Measurements from ENCODE around the gene DPH7.
"Not testable (repeated sequence)": the region's sequence is repeated elsewhere in the genome, so short reads cannot be mapped to it uniquely, and the experiment has no call there.

Gene DPH7

DNA sequence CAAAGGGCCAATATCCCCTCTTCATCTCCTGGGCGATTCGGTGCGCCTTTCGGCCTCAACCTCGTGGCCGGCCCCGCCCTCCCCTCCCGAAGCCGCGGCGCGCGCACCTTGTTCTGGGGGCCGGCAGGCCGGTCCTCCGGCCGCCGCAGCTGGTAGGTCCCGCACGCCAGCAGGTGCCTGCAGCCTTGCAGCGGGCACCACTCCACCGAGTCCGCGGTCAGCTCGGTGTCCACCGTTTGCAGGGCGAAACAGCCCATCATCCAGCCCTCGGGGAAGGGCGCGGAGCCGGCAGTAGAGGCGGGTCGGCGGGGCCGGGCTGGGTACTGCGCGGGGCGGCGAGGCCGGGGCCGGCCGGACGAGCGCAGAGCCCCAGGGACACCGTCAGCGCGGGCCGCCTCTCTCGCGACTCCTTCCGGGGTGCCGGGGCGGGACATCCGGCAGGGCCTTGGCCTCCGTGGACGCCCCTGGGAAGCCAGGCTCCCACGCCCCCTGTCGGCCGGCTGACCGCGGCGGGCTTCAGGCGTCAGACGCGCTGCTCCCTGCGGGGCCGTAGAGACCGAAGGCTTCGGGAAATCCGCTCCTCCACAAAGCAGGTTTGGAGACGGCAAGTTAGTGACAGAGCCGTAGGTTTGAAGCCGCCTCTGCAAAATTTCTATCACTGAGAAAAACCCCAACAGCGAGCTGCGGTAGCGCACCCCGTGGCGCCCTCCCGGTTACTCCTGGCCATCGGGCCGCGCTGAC, at the start of gene DPH7:
Gene DPH7, minus strand, starts transcription at position 408 of the 741 bp plus-strand sequence. Its CDS starts 148 bp downstream, at position 260.
- Histone ChIP-seq H3K27ac (peak within 1 kb of the TSS; percentile 66 to 92 (median 87)), H3K4me3 (peak within 1 kb of the TSS; percentile 80 to 98 (median 95))

DNA sequence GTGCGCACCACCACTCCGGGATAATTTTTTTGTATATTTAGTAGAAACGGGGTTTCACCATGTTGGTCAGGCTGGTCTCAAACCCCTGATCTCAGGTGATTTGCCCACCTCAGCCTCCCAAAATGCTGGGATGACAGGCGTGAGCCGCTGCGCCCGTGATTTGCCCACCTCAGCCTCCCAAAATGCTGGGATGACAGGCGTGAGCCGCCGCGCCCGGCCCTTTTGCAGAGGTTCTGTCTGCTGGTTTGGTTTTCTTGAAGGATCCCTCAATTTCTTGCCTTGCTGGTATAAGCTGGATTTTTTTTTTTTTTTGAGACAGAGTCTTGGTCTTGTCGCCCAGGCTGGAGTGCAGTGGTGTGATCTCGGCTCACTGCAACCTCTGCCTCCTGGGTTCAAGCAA, 48.7 kb upstream of the DPH7 start:
- H3K27ac ChIP-seq, H3K4me3 ChIP-seq: not testable (repeated sequence)

DNA sequence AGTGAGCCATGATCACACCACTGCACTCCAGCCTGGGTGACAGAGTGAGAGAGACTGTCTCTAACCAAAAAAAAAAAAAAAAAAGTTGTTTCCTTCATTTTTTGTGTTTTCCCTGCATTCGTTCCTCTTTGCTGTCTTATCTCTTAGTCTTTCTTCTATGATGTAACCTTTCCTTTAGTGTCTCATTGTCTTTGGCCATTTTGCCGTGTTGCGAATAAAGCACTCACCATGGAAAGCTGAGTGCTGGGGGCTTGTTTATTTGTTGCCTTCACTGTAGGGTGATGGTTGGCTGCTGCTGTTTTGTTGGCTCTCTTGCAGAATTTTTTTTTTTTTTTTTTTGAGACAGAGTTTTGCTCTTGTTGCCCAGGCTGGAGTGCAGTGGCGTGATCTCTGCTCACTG, 47.7 kb upstream of the DPH7 start:
- Histone ChIP-seq H3K4me3 (no peak overlapping the region), H3K27ac (no peak overlapping the region)

DNA sequence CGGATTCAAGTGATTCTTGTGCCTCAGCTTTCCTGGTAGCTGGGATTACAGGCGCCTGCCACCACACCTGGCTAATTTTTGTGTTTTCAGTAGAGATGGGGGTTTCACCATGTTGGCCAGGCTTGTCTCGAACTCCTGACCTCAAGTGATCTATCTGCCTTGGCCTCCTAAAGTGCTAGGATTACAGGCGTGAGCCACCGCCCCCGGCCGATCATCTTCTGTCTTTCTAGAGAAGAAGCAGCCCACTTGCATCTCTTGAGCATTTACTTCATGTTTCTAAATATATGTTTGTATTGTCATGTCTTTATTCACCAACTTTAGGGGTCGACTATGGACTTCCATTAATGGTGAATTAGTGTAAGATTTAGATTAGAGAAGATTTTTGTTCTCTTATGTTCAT, 43.5 kb upstream of the DPH7 start:
- not testable (repeated sequence) for H3K4me3 ChIP-seq
- H3K27ac ChIP-seq = peak overlapping the region in 1 of 21 experiments; percentile 5

DNA sequence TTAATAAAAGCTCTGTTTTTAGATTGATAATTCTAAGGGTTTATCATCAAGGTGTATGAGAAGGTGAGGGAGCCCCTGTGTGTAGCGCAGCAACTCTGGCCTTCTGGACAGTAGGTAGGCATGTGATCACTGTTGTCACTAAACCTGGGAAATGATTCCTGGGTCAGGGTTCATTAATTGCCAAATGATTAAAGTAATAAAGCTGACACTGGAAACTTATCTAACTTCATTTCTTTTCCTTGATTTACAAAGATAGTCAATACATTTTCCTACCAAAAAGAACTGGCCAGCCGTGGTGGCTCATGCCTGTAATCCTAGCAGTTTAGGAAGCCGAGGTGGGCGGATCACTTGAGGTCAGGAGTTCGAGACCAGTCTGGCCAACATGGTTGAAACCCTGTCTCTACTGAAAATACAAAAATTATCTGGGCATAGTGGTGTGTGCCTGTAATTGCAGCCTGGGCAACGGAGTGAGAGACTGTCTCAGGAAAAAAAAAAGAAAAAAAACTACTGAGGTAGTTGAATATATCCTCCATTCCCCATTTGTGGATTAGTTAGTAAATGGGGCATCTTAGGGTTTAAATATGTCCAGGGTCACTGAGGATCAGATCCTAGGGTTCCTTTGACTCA, 42.5 kb upstream of the DPH7 start:
- Histone ChIP-seq H3K27ac (peak overlapping the region in 1 of 21 experiments; percentile 92), H3K4me3 (no peak overlapping the region)

DNA sequence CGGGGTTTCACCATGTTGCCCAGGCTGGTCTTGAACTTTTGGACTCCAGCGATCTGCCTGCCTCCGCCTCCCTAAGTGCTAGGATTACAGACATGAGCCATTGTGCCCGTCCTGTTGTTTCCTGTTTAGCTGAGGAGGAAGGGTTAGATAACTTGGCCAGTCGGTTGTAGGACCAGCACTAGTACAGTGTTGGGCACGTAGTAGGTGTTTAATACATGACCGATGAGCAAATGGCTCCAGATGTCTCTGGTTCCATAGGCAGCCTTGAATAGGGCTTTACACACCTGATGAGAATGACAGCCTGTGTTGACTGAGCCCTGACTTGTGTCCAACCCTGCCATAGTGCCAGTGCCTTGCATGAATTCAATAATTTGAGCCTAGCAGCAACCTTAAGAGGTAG, 41.9 kb upstream of the DPH7 start:
- Histone ChIP-seq H3K4me3 (no peak overlapping the region), H3K27ac (peak overlapping the region in 5 of 21 experiments; percentile 11 to 92 (median 82))

DNA sequence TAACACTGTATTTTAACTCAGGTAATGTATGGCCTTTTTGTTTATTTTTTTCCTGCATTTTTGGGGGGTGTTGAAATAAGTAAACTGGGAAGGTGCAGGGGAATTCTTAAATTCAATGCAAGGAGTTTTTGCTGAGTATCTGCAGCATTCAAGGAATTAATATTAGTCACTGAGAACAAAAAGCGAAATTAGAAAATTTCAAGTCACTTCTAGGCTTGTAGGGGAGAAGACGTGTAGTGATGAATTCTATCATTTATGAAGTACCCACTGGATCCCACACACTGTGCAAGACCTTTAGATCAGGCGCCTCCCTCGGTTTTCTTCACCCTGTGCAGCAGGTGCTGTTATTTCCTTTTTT, 41.3 kb upstream of the DPH7 start:
- Histone ChIP-seq H3K27ac (peak overlapping the region in 17 of 21 experiments; percentile 47 to 92 (median 86)), H3K4me3 (peak overlapping the region in 6 of 7 experiments; percentile 48 to 77 (median 67))

DNA sequence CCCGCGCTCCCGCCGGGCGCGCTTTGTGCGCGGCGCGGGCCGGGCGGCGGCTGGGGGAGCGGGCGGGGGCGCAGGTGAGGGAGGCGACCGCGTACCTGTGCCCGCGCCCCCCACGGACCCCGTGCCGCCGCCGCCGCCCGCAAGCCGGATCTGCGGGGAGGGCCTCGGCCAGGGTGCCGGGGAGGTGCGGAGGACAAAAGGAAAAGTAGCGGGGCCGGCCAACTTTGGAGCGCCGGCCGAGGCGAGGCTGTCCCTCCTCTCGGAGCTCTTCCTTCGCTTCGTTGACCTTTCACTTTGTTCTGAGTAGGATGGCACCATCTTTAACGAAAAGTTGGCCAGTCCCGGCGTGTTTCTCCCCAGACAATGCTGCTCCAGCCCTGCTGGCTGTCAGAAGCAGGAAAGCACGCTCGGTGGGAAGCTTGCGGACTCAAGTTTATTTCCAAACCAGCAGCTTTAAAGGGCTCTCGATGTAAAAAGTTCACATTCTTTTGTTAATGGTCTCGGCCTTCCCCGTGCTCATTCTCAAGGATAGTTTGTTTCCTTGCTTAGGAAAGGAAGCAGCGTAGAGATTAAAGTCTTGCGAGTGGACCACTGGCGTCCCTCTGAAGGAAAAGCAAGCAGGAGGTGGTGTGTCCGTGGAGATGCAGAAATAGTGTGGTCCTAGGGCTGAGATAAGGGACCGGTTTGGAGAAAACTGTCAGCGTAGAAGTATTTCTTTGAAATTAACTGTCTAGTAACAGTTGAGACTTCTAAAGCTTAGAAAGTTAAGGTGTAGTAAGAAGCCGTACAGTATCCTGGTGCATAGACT, 40.7 kb upstream of the DPH7 start:
- H3K4me3 ChIP-seq = peak overlapping the region; percentile 48 to 78 (median 71)
- H3K27ac ChIP-seq = peak overlapping the region in 20 of 21 experiments; percentile 47 to 92 (median 84)

DNA sequence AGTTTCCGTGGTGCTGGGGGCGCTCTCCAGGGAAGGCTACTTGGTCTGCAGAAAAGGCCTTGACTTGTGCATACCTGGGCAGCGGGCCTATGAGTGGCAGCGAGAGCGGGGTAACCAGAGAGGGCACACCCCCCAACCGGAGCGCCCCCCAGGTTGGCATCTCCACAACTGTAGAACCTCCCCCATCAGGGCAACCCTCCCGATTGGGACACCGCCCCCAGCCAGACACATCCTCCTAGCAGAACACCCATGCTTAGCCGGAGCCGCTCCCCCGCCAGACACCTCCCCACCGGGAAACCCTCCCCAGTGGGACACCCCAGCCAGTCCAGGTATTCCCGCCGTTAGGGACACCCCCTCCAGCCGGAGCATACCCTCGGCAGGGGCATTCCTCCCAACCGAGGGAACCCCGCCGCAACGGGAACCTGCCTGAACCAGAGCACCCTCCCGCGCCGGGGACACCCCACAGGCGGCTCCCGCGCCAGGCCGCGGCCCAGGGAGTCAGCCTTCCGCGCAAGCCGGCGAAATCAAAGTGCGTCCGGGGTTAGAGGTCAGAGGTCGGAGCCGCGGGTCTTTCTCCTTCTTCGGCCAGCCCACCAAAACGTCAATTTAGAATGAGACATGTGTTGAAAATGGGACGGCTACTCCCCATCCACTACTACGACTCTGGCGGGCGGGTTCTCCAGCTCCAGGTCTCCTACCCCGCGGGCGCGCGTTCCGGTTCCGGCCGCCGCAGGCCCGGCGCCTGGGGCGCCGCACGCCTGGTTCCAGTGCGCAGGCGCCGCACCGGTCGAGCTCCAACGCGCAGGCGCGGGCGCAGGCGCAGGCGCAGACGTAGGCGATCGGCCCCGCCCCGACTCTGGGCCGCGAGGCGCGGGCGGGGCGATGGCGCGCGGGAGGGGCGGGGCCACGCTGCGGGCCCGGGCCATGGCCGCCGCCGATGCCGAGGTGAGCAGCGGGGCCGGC, 39.7 kb upstream of the DPH7 start, which contains the start of gene EHMT1:
Gene EHMT1, plus strand, starts transcription at position 901 of the 963 bp plus-strand sequence. Its CDS starts 24 bp downstream, at position 925.
- Histone ChIP-seq H3K27ac (peak within 1 kb of the TSS; percentile 60 to 98 (median 94)), H3K4me3 (peak within 1 kb of the TSS; percentile 75 to 92 (median 82))

DNA sequence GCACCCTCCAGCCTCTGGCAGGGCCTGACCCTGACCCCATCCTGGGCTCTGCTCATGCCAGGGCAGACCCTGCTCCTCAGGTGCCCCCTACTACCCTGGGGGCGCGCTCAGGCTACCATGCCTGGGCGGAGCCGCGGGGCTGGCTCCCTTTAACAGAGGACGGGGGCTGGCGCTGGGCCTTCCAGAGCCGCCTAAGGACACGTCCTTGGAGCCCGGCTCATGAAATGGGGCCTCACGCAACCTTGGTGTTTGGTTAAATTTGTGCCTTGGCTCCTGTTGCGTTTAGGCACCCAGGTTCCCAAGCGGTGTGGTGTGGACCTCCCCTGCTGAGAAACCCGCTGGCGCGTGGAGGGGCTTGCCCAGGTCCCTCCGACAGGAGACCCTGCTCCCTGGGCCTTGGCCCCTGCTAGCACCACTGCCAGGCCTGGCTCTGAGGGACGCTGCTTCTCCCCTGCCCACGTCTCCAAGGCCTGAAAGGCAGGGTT, 36.7 kb upstream of the DPH7 start:
- H3K4me3 ChIP-seq = no peak overlapping the region
- H3K27ac ChIP-seq = peak overlapping the region in 8 of 21 experiments; percentile 3 to 64 (median 37)

DNA sequence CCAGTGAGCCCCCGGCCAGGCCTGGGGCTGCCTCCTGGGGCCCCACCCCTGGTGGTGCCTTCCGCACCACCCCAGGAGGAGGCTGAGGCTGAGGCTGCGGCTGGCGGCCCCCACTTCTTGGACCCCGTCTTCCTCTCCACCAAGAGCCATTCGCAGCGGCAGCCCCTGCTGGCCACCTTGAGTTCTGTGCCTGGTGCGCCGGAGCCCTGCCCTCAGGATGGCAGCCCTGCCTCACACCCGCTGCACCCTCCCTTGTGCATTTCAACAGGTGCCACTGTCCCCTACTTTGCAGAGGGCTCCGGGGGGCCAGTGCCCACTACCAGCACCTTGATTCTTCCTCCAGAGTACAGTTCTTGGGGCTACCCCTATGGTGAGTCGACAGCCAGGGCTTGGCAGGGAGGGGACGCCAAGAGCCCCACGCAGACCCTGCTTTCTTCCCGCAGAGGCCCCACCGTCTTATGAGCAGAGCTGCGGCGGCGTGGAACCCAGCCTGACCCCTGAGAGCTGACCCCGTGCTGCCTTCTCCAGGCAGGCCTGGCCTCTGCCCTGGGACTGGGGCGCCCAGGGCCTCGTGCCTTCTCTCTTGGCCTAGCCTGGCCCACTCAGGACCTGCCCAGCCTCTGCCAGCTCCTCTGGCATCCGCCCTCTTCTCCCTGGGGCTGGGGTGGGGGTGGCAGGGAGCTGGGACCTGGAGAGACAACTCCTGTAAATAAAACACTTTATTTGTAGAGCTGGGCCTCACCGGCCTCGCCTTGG, 36.1 kb upstream of the DPH7 start:
- peak overlapping the region in 8 of 21 experiments; percentile 3 to 78 (median 37) for H3K27ac ChIP-seq
- no peak overlapping the region for H3K4me3 ChIP-seq

DNA sequence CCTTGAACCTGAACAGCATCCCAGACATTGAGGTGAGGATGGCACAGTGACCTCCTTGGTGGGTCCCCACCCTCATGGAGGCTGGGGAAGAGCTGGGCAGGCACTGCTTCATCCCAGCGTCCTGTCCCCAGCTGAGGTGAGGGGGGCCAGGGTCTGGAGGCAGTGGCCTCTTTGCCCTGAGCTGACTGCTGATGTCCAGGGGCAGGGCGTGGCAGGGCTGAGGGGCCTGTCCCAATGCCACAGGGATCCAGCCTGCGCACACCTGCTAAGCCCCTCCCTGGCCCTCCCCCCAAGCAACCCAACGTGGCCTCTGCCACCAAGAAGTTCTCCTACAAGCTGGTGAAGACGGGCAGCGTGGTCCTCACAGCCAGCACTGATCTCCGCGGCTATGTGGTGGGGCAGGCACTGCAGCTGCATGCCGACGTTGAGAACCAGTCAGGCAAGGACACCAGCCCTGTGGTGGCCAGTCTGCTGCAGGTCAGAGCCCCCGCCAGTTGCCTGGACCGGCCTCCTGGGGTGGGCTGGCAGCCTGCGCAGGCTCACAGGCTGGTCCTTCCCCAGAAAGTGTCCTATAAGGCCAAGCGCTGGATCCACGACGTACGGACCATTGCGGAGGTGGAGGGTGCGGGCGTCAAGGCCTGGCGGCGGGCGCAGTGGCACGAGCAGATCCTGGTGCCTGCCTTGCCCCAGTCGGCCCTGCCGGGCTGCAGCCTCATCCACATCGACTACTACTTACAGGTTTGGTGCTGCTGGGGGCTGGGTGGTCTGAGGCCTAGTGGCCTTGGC, 35.2 kb upstream of the DPH7 start:
- Histone ChIP-seq H3K27ac (peak overlapping the region in 3 of 21 experiments; percentile 78 to 85 (median 82)), H3K4me3 (no peak overlapping the region)

DNA sequence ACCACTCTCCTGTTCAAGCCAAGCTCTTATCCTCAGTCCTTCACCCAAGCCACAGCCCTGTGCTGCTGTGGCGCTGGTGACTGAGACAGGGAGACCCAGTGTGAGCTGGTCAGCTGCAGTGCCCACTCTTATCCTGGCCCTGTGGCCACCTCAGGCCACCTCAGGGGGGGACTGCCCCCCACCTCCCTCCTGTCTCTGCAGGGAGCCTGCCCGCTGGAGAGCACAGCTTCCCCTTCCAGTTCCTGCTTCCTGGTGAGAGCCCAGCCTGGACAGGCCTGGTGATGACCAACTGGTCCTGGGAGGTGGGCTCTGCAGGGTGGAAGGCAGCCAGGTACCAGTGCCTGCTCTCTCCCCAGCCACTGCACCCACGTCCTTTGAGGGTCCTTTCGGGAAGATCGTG, 34.5 kb upstream of the DPH7 start:
- Histone ChIP-seq H3K27ac (peak overlapping the region in 19 of 21 experiments; percentile 50 to 87 (median 79)), H3K4me3 (no peak overlapping the region)

DNA sequence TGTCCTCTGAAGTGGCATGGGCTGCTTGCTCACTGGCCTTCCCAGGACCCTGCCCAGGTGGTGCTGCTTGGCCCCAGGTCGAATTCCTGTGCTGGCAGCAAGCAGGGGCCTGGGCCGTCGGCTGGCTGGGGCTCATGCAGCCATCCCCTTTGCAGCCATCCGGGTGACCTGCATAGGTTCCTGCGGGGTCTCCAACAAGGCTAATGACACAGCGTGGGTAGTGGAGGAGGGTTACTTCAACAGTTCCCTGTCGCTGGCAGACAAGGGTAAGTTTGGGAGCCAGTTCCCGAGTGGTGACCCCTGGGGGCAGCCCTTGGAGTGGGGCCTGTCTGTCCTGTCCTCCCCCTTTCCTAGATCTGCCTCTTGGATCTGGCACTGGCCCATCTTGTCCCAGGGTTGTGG, 34.0 kb upstream of the DPH7 start:
- Histone ChIP-seq H3K4me3 (peak overlapping the region in 1 of 7 experiments; percentile 3), H3K27ac (peak overlapping the region in 20 of 21 experiments; percentile 50 to 87 (median 78))

DNA sequence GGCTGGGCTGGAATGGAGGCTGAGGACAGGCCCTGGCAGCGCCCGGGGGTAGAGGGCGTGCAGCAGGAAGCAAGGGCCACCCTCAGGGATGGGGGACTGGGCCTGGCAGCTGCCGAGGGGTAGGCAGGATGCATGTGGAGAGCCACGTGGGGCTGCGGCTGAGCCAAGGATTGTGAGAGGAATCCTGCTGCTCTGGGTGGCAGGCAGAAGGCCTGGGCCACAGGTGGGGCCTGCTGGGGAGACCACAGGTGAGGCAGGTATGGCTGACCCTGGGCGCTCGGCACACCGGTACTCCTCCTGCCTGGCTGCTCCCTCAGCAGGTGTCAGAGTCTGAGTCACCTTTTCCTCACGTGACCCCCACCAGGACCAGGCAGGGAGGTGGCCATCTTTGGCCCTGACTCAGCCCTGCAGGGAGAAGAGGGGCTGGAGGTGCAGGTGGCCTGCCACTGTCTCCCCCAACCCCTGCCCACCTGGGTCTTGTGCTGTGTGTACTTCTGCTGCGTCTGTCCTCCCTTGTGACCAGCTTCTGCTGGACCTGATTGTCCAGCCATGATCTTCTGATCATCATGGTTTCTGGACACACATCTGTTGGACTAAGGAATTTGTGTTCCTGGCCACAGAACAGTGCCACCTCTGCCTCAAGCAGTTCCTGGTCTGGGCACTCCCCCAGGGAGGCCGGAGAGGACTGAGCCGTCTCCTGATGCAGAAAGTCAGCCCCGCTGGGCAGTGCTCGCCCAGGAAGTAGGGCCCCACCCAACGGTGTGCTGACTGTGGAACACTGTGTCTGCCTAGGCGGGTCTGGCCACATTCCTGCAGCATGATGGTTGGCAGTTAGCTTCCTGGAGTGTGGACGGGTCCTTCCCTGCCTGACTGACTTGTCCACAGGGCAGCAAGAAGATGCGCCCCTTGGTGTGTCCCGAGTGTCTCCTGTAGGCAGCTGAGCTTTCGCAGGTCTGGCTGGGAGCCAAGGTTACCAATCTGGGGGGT, 33.2 kb upstream of the DPH7 start:
- H3K27ac ChIP-seq = peak overlapping the region in 20 of 21 experiments; percentile 51 to 87 (median 78)
- peak overlapping the region in 1 of 7 experiments; percentile 3 for H3K4me3 ChIP-seq

DNA sequence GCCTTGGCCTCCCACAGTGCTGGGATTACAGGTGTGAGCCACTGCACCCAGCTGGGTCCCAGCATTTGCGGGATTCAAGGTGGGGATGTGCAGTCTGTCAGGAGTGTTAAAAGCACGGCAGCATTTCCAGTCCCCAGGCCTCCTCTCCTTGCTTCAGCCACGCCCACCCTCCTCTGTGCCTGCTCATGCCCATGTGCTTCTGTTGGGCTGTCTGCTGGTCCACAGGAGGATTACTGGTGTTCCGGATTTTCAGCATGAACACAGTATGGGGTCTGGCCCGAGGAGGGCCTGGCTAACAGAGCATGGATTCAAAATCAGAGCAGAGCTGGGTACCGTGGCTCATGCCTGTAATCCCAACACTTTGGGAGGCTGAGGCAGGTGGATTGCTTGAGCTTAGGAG, 32.2 kb upstream of the DPH7 start:
- Histone ChIP-seq H3K4me3 (no peak overlapping the region), H3K27ac (peak overlapping the region in 13 of 21 experiments; percentile 16 to 87 (median 79))

Data from skin epidermis (tissue), 12 donors.